Peyer's patch (tissue), 4 donors: ENCODE data around the gene ZBTB11.

Experiments used
- POLR2A ChIP-seq, 2 donors: fragments of 450-650 bp; IDR thresholded peaks; one replicate each; pipeline ENCODE4 v1.5.1; 2017; ENCODE audit warnings: antibody characterized with exemption in 2 of 2, mild to moderate bottlenecking in 2 of 2, moderate library complexity in 2 of 2
- TF ChIP-seq, protein P1 (sequence below), 6 experiments: fragments of 450-650 bp in 4 of 6; fragments of 200-600 bp in 2 of 6; sonication (generic) in 1 of 6; IDR thresholded peaks; one replicate each; pipeline ENCODE4 v1.5.1; 2017 to 2019; ENCODE audit warnings: antibody characterized with exemption in 6 of 6, mild to moderate bottlenecking in 3 of 6, moderate library complexity in 1 of 6

DNA sequence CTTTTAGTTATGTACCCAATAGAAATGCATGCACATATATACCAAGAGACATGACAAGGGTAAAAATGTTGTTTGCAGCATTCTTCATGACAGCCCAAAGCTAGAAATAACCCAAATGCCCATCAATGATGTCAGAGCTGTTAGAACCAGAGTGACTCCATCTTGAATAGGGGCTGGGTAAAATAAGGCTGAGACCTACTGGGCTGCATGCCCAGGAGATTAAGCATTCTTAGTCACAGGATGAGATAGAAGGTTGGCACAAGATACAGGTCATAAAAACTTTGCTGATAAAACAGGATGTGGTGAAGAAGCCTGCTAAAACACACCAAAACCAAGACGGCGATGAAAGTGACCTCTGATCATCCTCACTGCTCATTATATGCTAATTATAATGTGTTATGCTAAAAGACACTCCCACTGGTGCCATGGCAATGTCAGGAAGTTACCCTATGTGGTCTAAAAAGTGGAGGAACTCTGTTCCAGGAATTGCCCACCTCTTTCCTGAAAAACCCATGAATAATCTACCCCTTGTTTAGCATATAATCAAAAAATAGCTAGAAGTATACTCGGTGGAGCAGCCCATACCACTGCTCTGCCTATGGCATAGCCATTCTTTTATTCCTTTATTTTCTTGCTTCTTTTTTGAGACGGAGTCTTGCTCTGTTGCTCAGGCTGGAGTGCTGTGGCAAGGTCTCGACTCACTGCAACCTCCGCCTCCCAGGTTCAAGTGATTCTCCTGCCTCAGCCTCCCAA, 32.9 kb downstream of the ZBTB11 start:
- TF ChIP-seq, protein P1, sequence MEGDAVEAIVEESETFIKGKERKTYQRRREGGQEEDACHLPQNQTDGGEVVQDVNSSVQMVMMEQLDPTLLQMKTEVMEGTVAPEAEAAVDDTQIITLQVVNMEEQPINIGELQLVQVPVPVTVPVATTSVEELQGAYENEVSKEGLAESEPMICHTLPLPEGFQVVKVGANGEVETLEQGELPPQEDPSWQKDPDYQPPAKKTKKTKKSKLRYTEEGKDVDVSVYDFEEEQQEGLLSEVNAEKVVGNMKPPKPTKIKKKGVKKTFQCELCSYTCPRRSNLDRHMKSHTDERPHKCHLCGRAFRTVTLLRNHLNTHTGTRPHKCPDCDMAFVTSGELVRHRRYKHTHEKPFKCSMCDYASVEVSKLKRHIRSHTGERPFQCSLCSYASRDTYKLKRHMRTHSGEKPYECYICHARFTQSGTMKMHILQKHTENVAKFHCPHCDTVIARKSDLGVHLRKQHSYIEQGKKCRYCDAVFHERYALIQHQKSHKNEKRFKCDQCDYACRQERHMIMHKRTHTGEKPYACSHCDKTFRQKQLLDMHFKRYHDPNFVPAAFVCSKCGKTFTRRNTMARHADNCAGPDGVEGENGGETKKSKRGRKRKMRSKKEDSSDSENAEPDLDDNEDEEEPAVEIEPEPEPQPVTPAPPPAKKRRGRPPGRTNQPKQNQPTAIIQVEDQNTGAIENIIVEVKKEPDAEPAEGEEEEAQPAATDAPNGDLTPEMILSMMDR (IDR thresholded peaks at IDR 0.05) = no peak
- no peak for TF ChIP-seq POLR2A (IDR thresholded peaks at IDR 0.05)
